Uterus (tissue), 2 donors: ENCODE results near the gene PFDN2.

ENCODE experiments used
- CTCF ChIP-seq, 4 experiments: fragments of 200-600 bp in 2 of 4; fragments of 450-650 bp in 2 of 4; sonication (generic) in 2 of 4; IDR thresholded peaks; one replicate each; pipeline ENCODE4 v1.5.1; 2016 to 2019; ENCODE audit warnings: antibody characterized with exemption in 4 of 4, mild to moderate bottlenecking in 2 of 4, moderate library complexity in 1 of 4
- POLR2A ChIP-seq, 2 donors: fragments of 450-650 bp; IDR thresholded peaks; one replicate each; pipeline ENCODE4 v1.6.1; 2016; ENCODE audit warnings: antibody characterized with exemption in 2 of 2, mild to moderate bottlenecking in 1 of 2, moderate library complexity in 1 of 2

- no peak for TF ChIP-seq CTCF (IDR thresholded peaks at IDR 0.05)
- TF ChIP-seq POLR2A (IDR thresholded peaks at IDR 0.05), result no peak
These were observed 56.4 kb downstream of the PFDN2 start for GRCh38 chr1:161061419-161061818.
